HFF-Myc (cell line): ENCODE data around the gene C6orf62.
"Not testable (repeated sequence)": the region's sequence is repeated elsewhere in the genome, so short reads cannot be mapped to it uniquely, and the experiment has no call there.

Experiments
- DNase-seq: peaks from one replicate; pipeline ENCODE4 v3.0.0-alpha.2; 2011; ENCODE audit warnings: low read depth; ENCODE audit errors: extremely low read depth
- H3K4me3 ChIP-seq: replicated peaks from 2 replicates; pipeline ENCODE4 v1.5.1; 2011; ENCODE audit warnings: low read depth, mild to moderate bottlenecking, control low read depth, low read length
- CTCF ChIP-seq: IDR thresholded peaks from 2 replicates; pipeline ENCODE4 v1.5.1; 2012; ENCODE audit warnings: mild to moderate bottlenecking, low read depth, low read length, control low read depth; ENCODE audit errors: missing control alignments

C6orf62 gene

GRCh38 chr6:24695635-24696034 lies 23.3 kb downstream of the C6orf62 start:
- peak; percentile 10 for TF ChIP-seq CTCF
- not testable (repeated sequence) for DNase-seq, H3K4me3 ChIP-seq

DNA sequence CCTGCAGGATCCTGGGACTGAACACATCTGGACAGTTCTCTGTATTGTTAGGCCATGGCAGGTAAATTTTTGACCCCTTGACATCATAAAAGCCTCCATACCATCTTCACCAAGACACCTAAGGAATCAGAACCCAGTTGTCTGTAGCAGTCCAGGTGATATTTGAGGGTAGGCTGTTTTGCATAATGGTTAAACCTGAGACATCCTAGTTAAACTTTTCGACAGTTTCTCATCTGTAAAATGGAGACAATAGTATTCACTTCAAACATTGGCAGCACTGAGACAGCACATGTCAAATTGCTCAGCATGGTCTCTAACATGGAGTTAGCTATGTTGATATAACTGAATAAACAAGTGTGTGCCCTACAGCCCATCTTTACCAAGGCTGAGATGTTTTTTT lies 24.8 kb downstream of the C6orf62 start:
- DNase-seq: no peak
- no peak for TF ChIP-seq CTCF
- H3K4me3 ChIP-seq: no peak overlapping the region

GRCh38 chr6:24692848-24693592 lies 25.9 kb downstream of the C6orf62 start:
- TF ChIP-seq CTCF: no peak
- no peak overlapping the region for H3K4me3 ChIP-seq
- no peak for DNase-seq

DNA sequence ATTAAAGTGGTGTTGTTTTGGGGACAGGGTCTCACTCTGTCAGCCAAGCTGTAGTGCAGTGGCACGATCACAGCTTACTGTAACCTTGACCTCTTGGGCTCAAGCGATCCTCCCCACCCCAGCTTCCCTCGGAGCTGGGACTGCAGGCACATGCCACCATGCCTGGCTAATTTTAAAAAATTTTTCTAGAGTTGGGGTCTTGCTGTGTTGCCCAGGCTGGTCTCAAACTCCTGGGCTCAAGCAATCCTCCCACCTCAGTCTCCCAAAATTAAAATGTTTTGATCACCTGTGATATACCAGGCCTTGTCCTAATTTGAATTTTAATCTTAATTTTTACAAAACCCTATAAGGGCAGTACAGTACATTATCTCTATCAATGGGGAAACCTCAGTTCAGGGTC lies 26.5 kb downstream of the C6orf62 start:
- TF ChIP-seq CTCF: no peak
- H3K4me3 ChIP-seq: no peak overlapping the region
- no peak for DNase-seq

- no peak for DNase-seq
- H3K4me3 ChIP-seq: no peak overlapping the region
- no peak for TF ChIP-seq CTCF
Measured at GRCh38 chr6:24692003-24692402, 27.0 kb downstream of the C6orf62 start.

DNA sequence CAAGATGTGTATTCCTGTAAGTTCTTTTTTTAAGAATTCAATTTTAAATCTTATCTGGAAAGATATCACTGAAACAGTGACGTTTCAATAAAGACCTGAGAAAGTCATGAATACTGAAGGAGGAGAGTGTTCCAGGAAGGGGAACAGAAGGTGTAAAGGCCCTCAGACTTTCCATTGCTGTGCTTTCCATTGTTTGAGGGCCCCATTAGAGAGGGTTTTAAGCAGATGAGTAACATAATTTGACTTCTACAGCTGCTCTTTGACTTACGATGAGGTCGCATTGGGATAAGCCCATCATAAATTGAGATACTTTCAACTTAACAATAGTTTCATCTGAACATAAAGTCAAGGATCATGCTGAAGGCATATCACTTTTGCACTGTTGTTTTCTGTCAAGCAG lies 27.4 kb downstream of the C6orf62 start:
- no peak for DNase-seq
- TF ChIP-seq CTCF: no peak
- no peak overlapping the region for H3K4me3 ChIP-seq

- TF ChIP-seq CTCF: no peak
Measured at GRCh38 chr6:24690593-24690992, 28.4 kb downstream of the C6orf62 start.

More at GRCh38 chr6:24690593-24690992, 28.4 kb downstream of the C6orf62 start:
- DNase-seq: no peak
- no peak overlapping the region for H3K4me3 ChIP-seq
